SK-MEL-5 (cell line): ENCODE data around the gene VPS35. TPM values are rescaled to one million over a fixed set of nuclear protein-coding genes. Genes with fewer than 3 reads are reported as not detected.
A peak's percentile ranks its signal among the peaks of the same experiment; 100 is the strongest.
"Not testable (repeated sequence)": the region's sequence is repeated elsewhere in the genome, so short reads cannot be mapped to it uniquely, and the experiment has no call there.

ENCODE experiments used
- DNase-seq: peaks from one replicate; pipeline ENCODE4 v3.0.0-alpha.2; 2016; ENCODE audit warnings: low read depth, low spot score
- in situ Hi-C: cut with HindIII; loops from 2 replicates; pipeline ENCODE4 v1.10.0; 2016; ENCODE audit warnings: low sequenced_read_pairs, high pct_unique_total_duplicates, low pct_unique_long_range_greater_than_20kb
- total RNA-seq: library from RNA; depleted of rRNA; stranded (reverse); fragments of >200 nt; shearing (Covaris generic); gene quantifications from 2 replicates; pipeline ENCODE4 v1.2.3, GENCODE V29; 2014

The VPS35 gene
- total RNA-seq, 1 experiment from 2014 or later, result 162 TPM

DNA sequence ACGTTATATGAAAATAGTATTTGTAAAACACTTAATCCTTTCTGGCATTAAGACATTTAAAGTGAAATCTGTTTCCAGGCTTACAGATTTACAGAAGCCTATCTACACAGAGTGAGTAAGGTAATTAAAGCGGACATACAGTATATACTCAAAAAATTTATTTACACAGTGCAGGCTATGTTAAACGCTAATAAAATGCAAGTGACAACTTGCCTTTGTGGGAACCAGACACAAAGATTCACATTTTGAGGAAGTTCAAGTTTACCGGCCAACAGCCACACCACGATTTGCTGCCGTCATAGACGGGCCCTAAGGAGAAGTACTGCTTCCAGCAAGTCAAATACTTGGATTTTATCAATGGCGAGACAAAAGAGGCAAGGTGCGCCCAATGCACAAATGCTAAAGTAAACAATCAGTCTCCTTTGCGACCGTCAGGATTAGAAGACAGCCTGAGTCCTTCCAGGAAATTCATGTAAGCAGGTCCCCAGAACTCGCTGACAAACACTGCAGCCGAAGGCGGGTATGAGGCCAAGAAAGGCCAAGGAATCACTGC lies 801 bp downstream of the VPS35 start:
- in situ Hi-C loops, result no loop called here
- no peak for DNase-seq

DNA sequence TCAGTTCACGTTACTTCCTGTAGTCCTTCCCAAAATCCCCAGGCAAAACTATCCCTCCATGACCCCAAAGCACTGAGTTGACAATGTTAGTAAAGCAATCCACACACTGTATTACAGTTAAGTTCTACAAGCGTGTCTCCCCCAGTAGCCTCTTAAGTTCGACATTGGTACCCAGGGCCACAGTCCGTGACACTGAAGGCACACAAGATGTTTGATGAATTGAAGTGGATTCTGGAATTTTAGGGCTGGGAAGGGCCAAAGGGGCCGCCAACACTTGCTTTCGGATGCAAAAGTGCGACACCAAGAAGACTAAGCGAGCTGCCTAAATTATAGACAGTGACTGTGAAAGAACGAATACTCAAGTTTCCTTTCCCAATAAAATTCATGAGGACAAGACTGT lies 1.5 kb downstream of the VPS35 start:
- DNase-seq, result no peak
- in situ Hi-C loops, result no loop called here

DNA sequence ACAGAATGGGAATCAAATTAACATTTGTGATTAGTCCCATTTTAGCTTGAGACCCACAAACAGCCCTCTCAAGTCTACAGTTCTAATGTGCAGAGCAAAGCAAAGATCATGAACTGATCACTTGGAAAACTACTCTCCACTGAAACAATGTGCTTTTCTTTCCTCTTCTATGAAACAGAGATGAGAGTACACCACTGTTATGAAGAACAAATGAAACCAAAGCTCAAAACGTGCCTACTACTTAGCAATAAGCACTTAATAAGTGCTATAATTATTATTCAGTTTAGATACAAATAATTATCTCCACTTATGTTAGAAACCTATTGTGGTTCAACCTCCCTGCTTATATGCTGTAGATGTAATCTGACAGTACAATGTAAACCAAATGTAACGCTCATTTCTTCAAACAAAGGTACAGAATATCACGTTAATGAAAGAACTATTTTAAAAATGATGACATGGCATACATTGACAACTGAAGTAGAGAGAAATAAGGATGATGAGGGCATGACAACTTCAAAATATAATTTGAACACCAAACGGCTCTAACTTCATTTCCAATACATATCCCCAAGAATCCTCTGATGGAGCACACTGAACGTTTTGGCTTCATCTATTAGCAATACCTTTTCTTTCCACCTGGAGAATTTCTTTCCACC lies 2.0 kb downstream of the VPS35 start:
- DNase-seq, result no peak
- in situ Hi-C loops, result no loop called here

DNA sequence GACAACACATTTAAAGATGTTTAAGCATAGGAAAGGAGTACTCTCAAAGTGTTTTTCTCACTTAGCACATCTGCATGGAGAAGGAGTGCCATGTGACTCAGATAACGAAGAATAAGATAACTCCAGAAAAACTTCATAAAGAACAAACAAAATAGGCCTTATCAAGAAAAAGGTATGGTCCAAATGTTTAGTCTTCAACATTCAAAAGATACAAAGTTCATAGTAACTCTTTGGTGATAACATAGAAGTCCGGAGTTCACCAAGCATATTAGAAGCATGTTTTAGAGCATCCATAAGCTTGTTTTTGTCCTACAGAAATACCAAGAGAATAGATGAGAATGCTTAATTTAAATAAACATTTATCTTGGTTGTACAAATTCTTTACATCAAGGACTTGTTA lies 7.1 kb downstream of the VPS35 start:
- in situ Hi-C loops, DNase-seq: not testable (repeated sequence)

DNA sequence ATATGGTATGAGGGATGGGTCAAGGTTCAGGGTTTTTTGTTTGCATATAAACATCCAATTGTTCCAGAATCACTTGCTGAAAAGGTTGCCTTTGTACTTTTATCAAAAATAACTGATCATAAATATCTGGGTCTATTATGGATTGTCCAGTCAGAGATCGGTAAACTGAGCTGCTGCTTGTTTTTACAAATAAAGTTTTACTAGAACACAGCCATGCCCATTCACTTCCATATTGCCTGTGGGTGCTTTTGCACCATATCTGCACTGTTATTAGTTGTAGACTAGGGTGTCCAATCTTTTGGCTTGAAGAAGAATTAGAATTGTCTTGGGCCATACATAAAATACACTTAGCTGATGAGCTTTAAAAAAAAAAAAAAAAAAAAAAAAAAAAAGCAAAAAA lies 11.0 kb downstream of the VPS35 start:
- DNase-seq, in situ Hi-C loops: not testable (repeated sequence)

DNA sequence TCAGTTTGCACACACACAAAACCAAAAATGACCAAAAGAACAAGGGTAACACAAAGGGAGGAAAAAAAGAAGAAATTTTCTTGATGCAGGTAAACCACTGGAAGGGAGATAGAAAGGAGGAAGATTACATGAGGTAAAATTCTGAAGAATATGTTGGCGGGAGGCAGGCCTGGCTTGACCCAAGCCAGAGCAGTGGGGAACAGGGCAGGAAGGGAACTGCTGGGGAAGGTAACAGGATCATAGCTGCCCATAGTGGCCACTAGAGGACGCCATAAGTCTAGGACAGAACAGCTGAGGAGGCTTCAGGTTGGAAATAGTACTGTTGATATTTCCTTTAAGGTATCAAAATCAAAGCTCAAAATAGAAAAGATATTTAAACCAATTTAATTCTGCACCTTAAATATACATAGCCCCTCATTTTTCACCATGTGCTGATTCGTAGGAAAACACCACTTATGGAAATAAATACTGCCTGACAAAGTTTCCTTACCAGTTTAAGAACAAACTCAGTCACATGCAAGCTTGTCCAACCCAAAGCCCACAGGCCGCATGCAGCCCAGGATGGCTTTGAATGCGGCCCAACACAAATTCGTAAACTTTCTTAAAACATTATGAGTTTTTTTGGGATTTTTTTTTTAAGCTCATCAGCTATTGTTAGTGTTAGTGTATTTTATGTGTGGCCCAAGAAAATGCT lies 15.5 kb downstream of the VPS35 start:
- DNase-seq, result peak; percentile 81
- in situ Hi-C loops, result no loop called here

DNA sequence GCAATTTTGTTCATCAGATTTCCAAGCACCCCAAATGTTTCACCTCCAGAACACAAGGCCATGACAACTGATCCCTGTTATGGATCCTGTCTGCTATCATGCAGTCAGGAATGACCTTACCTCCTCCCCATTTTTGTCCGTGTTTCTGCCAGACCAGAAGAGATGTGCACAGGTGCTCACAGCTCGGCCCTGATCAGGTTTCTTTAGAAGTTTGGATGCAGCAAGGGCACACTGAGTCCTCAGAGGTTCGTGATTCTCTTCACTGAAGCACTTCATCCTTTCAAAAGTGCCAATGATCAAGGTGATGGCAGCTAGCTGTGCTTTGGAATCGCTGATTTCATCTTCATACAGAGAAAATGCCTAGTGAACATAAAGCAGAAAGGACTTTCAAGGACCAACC lies 26.9 kb downstream of the VPS35 start:
- no peak for DNase-seq
- in situ Hi-C loops, result no loop called here

DNA sequence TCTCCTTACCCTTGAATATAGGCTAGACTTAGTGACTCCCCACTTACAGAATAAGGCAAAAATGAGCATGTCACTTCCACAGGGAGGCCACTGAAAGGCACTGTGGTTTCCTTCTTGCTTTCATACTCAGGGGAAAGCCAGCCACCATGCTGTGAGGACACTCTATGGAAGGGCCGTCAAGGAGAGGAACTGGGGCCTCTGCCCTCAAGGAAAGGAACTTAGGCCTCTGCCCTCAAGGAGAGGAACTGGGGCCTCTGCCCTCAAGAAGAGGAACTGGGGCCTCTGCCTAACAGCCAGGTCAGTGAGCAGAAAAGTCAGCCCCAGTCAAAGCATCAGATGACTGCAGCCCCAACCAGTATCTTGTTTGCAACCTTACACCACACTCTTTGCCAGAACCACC lies 30.1 kb downstream of the VPS35 start:
- DNase-seq, result peak; percentile 19
- in situ Hi-C loops, result no loop called here

DNA sequence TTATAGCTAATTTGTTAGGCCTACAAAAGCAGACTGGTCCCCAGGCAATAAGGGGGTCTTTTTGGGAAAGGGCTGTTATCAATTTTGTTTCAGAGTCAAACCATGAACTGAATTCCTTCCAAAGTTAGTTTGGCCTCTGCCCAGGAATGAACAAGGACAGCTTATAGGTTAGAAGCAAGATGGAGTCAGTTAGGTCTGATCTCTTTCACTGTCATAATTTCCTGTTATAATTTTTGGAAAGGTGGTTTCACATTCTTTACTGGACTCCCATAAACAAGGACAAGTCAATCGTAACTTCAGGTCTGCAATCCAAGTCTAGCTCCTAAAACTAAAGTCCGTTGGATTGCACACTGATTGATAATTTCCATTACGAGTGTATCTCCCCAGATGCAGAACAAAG lies 37.7 kb downstream of the VPS35 start:
- no peak for DNase-seq
- in situ Hi-C loops, result no loop called here

DNA sequence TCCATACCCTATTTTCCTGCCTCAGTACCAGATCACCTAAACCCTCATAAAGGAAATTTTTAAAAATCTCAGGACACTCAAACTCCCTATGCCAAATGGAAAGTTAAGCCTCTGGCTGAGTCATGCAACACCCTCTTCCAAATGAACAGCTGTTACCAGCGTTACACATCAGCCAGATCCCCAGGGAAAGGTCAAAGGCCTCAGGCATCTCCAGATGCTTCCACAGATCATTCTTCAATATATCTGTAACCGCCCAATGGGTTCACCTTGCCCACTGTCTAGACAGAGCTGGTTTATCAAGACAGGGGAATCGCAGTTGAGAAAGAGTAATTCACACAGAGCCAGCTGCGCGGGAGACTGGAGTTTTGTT lies 38.7 kb downstream of the VPS35 start:
- in situ Hi-C loops, result no loop called here
- DNase-seq, result peak; percentile 77

DNA sequence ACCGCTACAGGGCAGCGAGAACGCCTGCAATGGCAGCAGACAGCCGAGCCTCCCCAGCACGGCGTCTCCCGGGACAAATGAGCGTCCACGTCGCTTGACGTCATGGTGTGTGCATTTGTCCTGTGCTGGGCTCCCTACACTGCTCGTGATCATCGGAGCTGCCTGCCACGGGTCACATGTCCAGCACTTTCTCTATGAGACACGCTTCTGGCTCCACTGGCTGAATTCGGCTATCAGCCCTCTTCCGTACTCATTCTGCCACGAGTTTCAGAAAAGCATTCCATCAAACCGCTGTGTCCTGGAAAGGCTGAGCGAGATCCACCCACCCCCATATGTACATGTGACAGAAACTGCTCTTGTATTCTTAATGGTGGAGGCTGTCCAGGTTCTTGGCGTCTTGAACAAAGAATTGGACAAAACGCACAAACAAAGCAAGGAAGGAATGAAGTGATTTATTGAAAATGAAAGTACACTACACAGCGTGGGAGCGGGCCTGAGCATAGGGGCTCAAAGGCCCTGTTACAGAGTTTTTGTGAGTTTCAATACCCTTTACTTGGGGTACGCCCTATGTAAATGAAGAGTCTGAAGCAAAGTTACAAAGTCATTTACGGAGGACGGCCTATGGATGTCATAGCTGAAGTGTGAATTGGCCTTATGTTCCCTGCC lies 39.3 kb downstream of the VPS35 start:
- DNase-seq, result peak; percentile 98
- in situ Hi-C loops, result no loop called here

DNA sequence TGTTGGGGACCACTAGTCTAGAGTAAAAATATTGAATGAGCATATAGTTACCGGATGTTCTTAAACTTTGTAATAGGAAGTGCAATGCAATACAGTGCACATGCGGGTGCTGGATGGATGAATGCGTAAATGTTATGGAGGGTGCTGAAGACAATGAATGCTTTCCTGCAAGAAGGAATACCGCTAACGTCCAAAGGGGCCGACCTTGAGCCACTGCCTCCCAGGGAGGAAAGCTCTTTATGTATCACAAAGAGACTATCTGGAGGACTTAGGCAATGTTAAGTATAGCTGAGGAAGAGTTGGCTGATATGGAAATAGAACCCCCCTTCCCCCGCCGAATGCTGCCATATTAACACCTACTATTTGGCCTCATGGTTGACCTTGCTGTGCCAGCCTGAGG lies 40.3 kb downstream of the VPS35 start:
- in situ Hi-C loops, result no loop called here
- peak; percentile 48 for DNase-seq

DNA sequence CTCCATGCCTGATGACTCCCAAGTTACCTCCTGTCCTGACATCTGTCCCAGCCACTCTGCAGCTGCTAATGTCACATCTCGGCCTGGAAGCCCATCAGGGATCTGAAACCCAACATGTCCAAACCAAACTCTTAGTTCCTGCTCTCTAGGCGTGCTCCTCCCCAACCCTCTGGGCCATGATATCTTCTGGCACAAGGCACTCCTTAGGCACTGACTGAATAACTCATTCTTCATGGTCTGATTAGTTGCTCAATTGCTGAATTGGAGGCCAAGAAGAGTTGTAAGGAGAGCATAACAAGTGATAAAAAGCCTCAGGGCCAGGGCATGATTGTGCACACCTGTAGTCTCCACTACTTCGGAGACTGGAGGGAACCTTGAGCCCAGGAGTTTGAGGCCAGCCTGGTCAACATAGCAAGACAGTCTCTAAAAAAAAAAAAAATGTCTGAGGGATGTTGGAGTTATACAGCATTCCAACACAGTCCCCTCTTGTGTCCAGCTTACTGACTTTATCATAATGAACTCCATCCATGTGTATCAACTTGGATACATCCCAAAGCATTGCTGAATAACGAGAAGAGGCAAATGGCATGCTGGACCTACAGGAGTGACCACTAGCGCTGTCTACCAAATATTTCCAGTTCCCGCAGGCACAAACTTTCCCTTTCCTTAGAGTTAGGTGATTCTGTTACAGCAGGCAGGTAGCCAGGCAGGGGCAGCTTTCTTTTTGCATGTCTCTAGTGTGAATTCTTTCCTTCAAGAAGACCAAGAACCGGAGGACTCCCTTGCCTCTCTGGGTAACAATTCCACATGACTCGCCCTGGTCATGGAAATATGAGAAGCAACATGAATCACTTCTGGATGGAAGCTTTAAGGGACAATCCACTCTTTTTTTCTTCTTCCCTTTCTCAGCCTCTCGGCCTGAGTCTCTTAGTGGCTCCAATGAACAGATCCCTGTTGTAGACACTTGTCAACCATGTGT lies 49.7 kb downstream of the VPS35 start:
- in situ Hi-C loops, result no loop called here
- no peak for DNase-seq

DNA sequence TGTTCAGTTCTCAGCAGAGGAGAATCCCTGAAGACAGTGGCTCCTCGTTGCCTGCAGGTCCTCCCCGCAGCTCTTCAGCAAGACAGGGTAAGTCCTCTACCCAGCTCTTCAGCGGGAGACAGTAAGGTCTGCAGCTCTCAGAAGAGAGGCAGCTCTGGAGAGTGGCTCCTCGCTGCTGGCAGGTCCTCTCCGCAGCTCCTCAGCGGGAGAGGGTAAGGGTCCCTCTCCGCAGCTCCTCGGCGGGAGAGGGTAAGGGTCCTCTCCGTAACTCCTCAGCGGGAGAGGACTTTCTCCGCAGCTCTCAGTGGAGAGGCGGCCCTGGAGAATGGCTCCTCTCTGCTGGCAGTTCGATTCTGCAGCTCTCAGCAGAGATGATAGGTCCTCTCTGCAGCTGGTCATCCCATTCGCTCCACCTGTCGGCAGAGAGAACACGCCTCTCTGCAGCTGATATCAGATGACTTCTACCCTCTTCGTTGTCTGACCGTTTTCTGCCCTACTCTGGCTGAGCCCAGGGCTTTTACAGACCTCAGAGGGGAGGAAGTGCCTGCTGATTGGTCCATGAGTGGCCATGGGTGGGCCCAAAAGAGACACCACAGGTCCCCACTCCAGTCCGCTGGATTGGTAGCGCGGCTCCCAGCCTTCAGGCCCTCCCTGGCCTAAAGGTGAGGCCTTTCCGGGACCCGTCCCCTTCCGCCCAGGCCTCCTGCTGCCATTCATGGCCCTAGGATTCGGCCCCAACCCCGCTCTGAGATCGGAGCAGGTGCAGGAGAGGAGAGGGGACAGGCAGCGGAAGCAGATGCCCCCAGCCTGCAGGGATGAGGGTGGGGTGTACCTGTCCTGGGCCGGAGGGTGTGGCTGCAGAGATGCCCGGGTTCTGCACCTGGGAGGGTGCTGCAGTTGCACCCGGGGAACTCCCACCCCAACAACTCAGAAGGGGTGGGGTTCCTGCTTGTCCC lies 55.9 kb downstream of the VPS35 start:
- DNase-seq, result no peak
- in situ Hi-C loops, result no loop called here

DNA sequence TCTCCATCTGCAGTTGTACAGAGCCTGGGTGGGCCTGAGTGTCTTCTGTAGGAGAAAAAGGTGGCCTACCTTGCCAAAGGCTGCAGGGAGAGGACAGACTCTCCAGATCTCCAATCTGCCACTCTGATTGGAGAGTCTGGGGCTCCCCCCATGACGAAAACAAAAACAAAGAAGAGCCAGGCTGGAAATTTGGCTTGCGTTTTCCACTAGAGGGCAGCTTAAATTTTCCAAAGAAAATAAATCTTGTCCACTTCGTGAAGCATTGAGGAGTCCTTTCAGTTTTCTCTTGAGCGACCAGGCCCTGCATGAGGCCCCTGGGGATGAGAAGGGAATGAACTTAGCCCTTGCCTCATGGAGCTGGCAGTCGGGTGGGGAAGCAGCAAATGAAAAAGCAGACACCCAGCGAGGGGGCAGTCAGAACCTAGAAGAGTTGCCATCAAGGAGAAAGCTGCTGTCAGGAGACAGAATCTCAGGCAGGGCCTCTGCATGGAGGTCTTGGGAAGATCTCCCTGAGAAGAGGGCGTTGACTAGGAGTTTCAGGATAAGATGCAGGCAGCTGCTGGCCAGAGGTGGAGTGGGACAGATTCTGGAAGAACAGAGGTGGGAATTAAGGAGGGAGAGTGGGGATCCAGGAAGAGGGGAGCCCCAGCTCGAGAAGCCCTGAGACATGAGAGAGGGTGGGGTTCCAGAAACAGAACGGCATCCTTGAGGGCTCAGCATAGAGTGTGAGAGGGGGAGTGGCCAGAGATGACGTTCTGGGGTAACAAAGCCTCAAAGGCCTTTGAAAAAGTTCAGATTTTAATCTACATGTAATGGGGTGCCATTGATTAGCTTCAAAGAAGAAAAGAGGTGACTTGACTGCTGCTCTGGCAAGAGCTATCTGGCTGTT lies 59.4 kb downstream of the VPS35 start:
- DNase-seq, result peak; percentile 86
- in situ Hi-C loops, result no loop called here

DNA sequence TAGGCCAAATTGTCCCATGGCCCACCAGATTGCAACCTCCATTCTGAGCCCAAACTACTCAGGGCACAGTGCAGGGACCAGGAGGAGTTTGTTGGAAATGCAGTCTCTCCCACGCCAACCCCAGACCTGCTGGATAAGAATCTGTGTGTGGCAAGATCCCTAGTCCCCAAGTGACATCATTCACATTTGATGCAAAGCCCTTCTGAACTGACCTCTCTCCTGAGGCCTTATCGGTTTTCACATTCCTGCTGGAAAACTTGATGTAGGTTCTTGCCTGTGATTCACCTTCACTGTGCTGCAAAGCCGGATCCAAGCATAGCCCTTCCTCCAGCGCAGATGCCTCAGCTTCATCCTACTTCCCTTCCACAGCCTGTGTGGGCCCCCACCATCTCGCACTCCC lies 61.2 kb downstream of the VPS35 start:
- DNase-seq, result no peak
- in situ Hi-C loops, result no loop called here
